ENCODE results near the gene ADRA2B.
"Not testable (repeated sequence)": the region's sequence is repeated elsewhere in the genome, so short reads cannot be mapped to it uniquely, and the experiment has no call there.

The ADRA2B gene

GRCh38 chr2:96142217-96143113 lies 26.1 kb upstream of the ADRA2B start:
- TF ChIP-seq POLR2AphosphoS5 (IDR thresholded peaks at IDR 0.05; ENCODE audit: low read depth) (peak; percentile 69), REST (IDR thresholded peaks at IDR 0.05; ENCODE audit: insufficient replicate concordance, low read depth) (no peak), CTCF (IDR thresholded peaks at IDR 0.05; ENCODE audit: insufficient read depth, low read length) (no peak)
- Histone ChIP-seq H3K4me3 (replicated peaks; ENCODE audit: insufficient read depth, low read length) (no peak overlapping the region), H3K27me3 (ENCODE audit: insufficient read depth, poor library complexity, severe bottlenecking) (no peaks in the 10 kb centered on the region), H3K27ac (replicated peaks) (no peak overlapping the region)
- no peak for DNase-seq (ENCODE audit: low read depth in 1 of 2, low spot score in 1 of 2)

GRCh38 chr2:96141624-96141967 lies 25.2 kb upstream of the ADRA2B start:
- not testable (repeated sequence) for H3K27me3 ChIP-seq (ENCODE audit: insufficient read depth, poor library complexity, severe bottlenecking); H3K4me3 ChIP-seq (replicated peaks; ENCODE audit: insufficient read depth, low read length); DNase-seq (ENCODE audit: low read depth in 1 of 2, low spot score in 1 of 2); H3K27ac ChIP-seq (replicated peaks)

- no peak overlapping the region for H3K27ac ChIP-seq (replicated peaks)
- no peak for TF ChIP-seq SPI1 (IDR thresholded peaks at IDR 0.05; ENCODE audit: borderline replicate concordance, low read depth)
- TF ChIP-seq GABPA (IDR thresholded peaks at IDR 0.05; ENCODE audit: low read depth) = no peak
- TF ChIP-seq REST (IDR thresholded peaks at IDR 0.05; ENCODE audit: insufficient replicate concordance, low read depth) = no peak
- TF ChIP-seq POLR2AphosphoS5 (IDR thresholded peaks at IDR 0.05; ENCODE audit: low read depth) = no peak
- DNase-seq (ENCODE audit: low read depth in 1 of 2, low spot score in 1 of 2) = no peak
Measured at GRCh38 chr2:96140941-96141623, 24.7 kb upstream of the ADRA2B start.

GRCh38 chr2:96139181-96139758 lies 22.9 kb upstream of the ADRA2B start:
- no peak for DNase-seq (ENCODE audit: low read depth in 1 of 2, low spot score in 1 of 2)
- Histone ChIP-seq H3K27me3 (ENCODE audit: insufficient read depth, poor library complexity, severe bottlenecking) (no peaks in the 10 kb centered on the region), H3K4me3 (replicated peaks; ENCODE audit: insufficient read depth, low read length) (no peak overlapping the region), H3K27ac (replicated peaks) (no peak overlapping the region)
- no peak for TF ChIP-seq POLR2AphosphoS5 (IDR thresholded peaks at IDR 0.05; ENCODE audit: low read depth)
- no peak for TF ChIP-seq CTCF (IDR thresholded peaks at IDR 0.05; ENCODE audit: insufficient read depth, low read length)
- no peak for TF ChIP-seq GABPA (IDR thresholded peaks at IDR 0.05; ENCODE audit: low read depth)
- no peak for TF ChIP-seq SPI1 (IDR thresholded peaks at IDR 0.05; ENCODE audit: borderline replicate concordance, low read depth)
- no peak for TF ChIP-seq REST (IDR thresholded peaks at IDR 0.05; ENCODE audit: insufficient replicate concordance, low read depth)

More at GRCh38 chr2:96140941-96141623, 24.7 kb upstream of the ADRA2B start:
- Histone ChIP-seq H3K27me3 (ENCODE audit: insufficient read depth, poor library complexity, severe bottlenecking) (no peaks in the 10 kb centered on the region), H3K4me3 (replicated peaks; ENCODE audit: insufficient read depth, low read length) (no peak overlapping the region)

Measured in HL-60 (cell line).